Measurements from ENCODE around the gene NOTCH4.

NOTCH4 gene

DNA sequence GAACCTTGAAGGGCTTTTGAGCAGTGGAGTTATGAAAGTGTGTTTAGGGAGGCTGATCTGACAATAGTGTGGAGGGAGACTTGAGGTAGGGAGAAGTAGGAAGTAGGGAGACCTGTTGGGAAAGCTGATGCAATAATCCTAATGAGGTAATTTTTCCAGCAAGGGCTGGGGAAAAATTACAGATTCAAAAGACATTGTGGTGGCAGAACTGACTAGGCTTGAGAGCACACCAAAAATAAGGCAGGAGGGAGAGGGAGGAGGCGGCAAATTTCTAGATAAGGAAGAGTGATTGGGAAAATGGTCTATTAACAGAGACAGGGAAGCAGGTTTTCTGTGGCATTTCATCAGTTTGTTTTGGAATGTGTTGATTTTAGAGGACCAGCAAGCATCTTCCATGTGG, 77.6 kb downstream of the NOTCH4 start (continued):
- TF ChIP-seq, protein P1, sequence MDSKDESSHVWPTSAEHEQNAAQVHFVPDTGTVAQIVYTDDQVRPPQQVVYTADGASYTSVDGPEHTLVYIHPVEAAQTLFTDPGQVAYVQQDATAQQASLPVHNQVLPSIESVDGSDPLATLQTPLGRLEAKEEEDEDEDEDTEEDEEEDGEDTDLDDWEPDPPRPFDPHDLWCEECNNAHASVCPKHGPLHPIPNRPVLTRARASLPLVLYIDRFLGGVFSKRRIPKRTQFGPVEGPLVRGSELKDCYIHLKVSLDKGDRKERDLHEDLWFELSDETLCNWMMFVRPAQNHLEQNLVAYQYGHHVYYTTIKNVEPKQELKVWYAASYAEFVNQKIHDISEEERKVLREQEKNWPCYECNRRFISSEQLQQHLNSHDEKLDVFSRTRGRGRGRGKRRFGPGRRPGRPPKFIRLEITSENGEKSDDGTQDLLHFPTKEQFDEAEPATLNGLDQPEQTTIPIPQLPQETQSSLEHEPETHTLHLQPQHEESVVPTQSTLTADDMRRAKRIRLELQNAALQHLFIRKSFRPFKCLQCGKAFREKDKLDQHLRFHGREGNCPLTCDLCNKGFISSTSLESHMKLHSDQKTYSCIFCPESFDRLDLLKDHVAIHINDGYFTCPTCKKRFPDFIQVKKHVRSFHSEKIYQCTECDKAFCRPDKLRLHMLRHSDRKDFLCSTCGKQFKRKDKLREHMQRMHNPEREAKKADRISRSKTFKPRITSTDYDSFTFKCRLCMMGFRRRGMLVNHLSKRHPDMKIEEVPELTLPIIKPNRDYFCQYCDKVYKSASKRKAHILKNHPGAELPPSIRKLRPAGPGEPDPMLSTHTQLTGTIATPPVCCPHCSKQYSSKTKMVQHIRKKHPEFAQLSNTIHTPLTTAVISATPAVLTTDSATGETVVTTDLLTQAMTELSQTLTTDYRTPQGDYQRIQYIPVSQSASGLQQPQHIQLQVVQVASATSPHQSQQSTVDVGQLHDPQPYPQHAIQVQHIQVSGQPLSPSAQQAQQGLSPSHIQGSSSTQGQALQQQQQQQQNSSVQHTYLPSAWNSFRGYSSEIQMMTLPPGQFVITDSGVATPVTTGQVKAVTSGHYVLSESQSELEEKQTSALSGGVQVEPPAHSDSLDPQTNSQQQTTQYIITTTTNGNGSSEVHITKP (tag by site-specific recombination; IDR thresholded peaks at IDR 0.05) = peak; percentile 89
- TF ChIP-seq, protein P2, sequence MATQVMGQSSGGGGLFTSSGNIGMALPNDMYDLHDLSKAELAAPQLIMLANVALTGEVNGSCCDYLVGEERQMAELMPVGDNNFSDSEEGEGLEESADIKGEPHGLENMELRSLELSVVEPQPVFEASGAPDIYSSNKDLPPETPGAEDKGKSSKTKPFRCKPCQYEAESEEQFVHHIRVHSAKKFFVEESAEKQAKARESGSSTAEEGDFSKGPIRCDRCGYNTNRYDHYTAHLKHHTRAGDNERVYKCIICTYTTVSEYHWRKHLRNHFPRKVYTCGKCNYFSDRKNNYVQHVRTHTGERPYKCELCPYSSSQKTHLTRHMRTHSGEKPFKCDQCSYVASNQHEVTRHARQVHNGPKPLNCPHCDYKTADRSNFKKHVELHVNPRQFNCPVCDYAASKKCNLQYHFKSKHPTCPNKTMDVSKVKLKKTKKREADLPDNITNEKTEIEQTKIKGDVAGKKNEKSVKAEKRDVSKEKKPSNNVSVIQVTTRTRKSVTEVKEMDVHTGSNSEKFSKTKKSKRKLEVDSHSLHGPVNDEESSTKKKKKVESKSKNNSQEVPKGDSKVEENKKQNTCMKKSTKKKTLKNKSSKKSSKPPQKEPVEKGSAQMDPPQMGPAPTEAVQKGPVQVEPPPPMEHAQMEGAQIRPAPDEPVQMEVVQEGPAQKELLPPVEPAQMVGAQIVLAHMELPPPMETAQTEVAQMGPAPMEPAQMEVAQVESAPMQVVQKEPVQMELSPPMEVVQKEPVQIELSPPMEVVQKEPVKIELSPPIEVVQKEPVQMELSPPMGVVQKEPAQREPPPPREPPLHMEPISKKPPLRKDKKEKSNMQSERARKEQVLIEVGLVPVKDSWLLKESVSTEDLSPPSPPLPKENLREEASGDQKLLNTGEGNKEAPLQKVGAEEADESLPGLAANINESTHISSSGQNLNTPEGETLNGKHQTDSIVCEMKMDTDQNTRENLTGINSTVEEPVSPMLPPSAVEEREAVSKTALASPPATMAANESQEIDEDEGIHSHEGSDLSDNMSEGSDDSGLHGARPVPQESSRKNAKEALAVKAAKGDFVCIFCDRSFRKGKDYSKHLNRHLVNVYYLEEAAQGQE (tag by site-specific recombination; IDR thresholded peaks at IDR 0.05) = no peak
- peak; percentile 30 for TF ChIP-seq ZBTB21 (tag by site-specific recombination; IDR thresholded peaks at IDR 0.05)
- TF ChIP-seq MZF1 (tag by site-specific recombination; IDR thresholded peaks at IDR 0.05; ENCODE audit: borderline replicate concordance) = no peak
- TF ChIP-seq HOXA7 (CRISPR knock-in tag; IDR thresholded peaks at IDR 0.05; ENCODE audit: borderline replicate concordance) = no peak
- TF ChIP-seq ZFP69B (tag by site-specific recombination; IDR thresholded peaks at IDR 0.05) = 0 out of 2 replicates have a peak, but pooled peaks have one; percentile 13
- TF ChIP-seq KLF10 (tag by site-specific recombination; IDR thresholded peaks at IDR 0.05) = no peak
- TF ChIP-seq, protein P3, sequence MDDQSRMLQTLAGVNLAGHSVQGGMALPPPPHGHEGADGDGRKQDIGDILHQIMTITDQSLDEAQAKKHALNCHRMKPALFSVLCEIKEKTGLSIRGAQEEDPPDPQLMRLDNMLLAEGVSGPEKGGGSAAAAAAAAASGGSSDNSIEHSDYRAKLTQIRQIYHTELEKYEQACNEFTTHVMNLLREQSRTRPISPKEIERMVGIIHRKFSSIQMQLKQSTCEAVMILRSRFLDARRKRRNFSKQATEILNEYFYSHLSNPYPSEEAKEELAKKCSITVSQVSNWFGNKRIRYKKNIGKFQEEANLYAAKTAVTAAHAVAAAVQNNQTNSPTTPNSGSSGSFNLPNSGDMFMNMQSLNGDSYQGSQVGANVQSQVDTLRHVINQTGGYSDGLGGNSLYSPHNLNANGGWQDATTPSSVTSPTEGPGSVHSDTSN (CRISPR knock-in tag; IDR thresholded peaks at IDR 0.05) = no peak
- TF ChIP-seq, protein P4, sequence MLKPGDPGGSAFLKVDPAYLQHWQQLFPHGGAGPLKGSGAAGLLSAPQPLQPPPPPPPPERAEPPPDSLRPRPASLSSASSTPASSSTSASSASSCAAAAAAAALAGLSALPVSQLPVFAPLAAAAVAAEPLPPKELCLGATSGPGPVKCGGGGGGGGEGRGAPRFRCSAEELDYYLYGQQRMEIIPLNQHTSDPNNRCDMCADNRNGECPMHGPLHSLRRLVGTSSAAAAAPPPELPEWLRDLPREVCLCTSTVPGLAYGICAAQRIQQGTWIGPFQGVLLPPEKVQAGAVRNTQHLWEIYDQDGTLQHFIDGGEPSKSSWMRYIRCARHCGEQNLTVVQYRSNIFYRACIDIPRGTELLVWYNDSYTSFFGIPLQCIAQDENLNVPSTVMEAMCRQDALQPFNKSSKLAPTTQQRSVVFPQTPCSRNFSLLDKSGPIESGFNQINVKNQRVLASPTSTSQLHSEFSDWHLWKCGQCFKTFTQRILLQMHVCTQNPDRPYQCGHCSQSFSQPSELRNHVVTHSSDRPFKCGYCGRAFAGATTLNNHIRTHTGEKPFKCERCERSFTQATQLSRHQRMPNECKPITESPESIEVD (tag by site-specific recombination; IDR thresholded peaks at IDR 0.05) = no peak
- TF ChIP-seq, protein P5, sequence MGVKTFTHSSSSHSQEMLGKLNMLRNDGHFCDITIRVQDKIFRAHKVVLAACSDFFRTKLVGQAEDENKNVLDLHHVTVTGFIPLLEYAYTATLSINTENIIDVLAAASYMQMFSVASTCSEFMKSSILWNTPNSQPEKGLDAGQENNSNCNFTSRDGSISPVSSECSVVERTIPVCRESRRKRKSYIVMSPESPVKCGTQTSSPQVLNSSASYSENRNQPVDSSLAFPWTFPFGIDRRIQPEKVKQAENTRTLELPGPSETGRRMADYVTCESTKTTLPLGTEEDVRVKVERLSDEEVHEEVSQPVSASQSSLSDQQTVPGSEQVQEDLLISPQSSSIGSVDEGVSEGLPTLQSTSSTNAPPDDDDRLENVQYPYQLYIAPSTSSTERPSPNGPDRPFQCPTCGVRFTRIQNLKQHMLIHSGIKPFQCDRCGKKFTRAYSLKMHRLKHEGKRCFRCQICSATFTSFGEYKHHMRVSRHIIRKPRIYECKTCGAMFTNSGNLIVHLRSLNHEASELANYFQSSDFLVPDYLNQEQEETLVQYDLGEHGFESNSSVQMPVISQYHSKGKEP (tag by site-specific recombination; IDR thresholded peaks at IDR 0.05) = no peak
- peak; percentile 89 for TF ChIP-seq ZNF324 (tag by site-specific recombination; IDR thresholded peaks at IDR 0.05)
- TF ChIP-seq ZNF785 (tag by site-specific recombination; IDR thresholded peaks at IDR 0.05) = peak; percentile 32; the same call in 1 of the 2 replicates
- TF ChIP-seq PRDM1 (tag by site-specific recombination; IDR thresholded peaks at IDR 0.05) = peak; percentile 62; the same call in 1 of the 2 replicates

All from HEK293 (cell line).